ENCODE data around the gene NEBL. TPM values are rescaled to one million over a fixed set of nuclear protein-coding genes. Genes with fewer than 3 reads are reported as not detected.

Gene NEBL
- total and polyA plus RNA-seq, 4 donors: 0.18 to 4.3 (median 1.5) TPM

DNA sequence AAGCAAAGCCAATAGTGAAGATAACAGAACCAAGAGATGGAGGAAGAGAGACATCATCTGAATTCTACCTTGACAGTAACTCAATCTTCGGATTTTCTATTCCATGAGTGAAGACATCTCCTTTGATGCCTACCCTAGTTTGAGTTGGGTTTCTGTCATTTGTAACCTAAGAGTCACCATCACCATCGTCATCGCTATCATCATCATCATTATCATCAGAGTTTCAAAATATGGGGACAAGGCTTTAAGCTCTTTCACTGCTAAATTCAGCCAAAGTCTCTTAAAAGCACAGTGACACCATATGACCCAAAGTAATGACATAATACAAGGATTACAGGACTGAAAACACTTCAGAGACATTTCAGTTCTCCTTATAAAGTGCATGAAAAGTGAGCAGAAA lies 57.2 kb downstream of the NEBL start:
- Histone ChIP-seq H3K36me3 (ENCODE audit: control insufficient read depth in 1 of 2, insufficient read depth in 2 of 2, low read length in 1 of 2) (no peaks in the 10 kb centered on the region), H3K27me3 (ENCODE audit: control insufficient read depth in 1 of 2, insufficient read depth in 2 of 2, low read length in 1 of 2) (no peaks in the 10 kb centered on the region), H3K4me3 (ENCODE audit: low read length in 2 of 2) (no peak overlapping the region), H3K27ac (ENCODE audit: low read depth in 1 of 2, low read length in 2 of 2) (no peak overlapping the region), H3K9me3 (ENCODE audit: control insufficient read depth, low read length) (peaks cover 3% of the 10 kb centered on the region), H3K4me1 (ENCODE audit: control insufficient read depth in 1 of 2, insufficient read depth in 2 of 2, low read length in 2 of 2) (no peaks in the 10 kb centered on the region)
- intact Hi-C loops (cut with DNase I): no loop called here
- ATAC-seq (ENCODE audit: low FRiP score): no peak
- 96 to 98% methylated on average over 3 of the region's 3 CpGs for WGBS, 2 donors
- no peak for DNase-seq

GRCh38 chr10:20839141-20839540 lies 58.0 kb downstream of the NEBL start:
- H3K4me1 ChIP-seq (ENCODE audit: control insufficient read depth in 1 of 2, insufficient read depth in 2 of 2, low read length in 2 of 2): no peaks in the 10 kb centered on the region
- peaks cover 3% of the 10 kb centered on the region for H3K9me3 ChIP-seq (ENCODE audit: control insufficient read depth, low read length)
- no peaks in the 10 kb centered on the region for H3K36me3 ChIP-seq (ENCODE audit: control insufficient read depth in 1 of 2, insufficient read depth in 2 of 2, low read length in 1 of 2)
- H3K27ac ChIP-seq (ENCODE audit: low read depth in 1 of 2, low read length in 2 of 2): no peak overlapping the region
- 90% methylated on average over 4 of the region's 4 CpGs for WGBS, 2 donors
- ATAC-seq (ENCODE audit: low FRiP score): no peak
- intact Hi-C loops (cut with DNase I): no loop called here
- no peak overlapping the region for H3K4me3 ChIP-seq (ENCODE audit: low read length in 2 of 2)
- no peaks in the 10 kb centered on the region for H3K27me3 ChIP-seq (ENCODE audit: control insufficient read depth in 1 of 2, insufficient read depth in 2 of 2, low read length in 1 of 2)
- no peak for DNase-seq

DNA sequence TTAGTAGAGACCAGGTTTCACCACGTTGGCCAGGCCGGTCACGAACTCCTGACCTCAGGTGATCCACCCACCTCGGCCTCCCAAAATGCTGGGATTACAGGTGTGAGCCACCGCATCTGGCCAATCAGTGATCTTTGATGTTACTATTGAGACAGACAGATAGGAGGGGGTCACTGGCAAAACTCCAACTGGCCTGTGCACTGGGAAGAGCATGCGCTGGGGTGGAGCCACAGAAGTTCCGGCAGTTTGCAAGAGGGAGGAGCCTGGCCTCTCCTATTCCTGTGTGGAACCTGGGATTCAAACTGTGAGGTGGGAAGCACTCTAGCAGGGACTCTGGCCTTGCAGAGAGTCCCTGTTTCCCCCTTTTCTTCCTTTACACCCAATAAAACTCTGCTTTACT lies 60.7 kb downstream of the NEBL start:
- Histone ChIP-seq H3K27ac (ENCODE audit: low read depth in 1 of 2, low read length in 2 of 2) (no peak overlapping the region), H3K4me3 (ENCODE audit: low read length in 2 of 2) (no peak overlapping the region), H3K27me3 (ENCODE audit: control insufficient read depth in 1 of 2, insufficient read depth in 2 of 2, low read length in 1 of 2) (no peaks in the 10 kb centered on the region), H3K4me1 (ENCODE audit: control insufficient read depth in 1 of 2, insufficient read depth in 2 of 2, low read length in 2 of 2) (no peaks in the 10 kb centered on the region), H3K9me3 (ENCODE audit: control insufficient read depth, low read length) (peaks cover 3% of the 10 kb centered on the region), H3K36me3 (ENCODE audit: control insufficient read depth in 1 of 2, insufficient read depth in 2 of 2, low read length in 1 of 2) (no peaks in the 10 kb centered on the region)
- intact Hi-C loops (cut with DNase I): no loop called here
- ATAC-seq (ENCODE audit: low FRiP score): no peak
- no peak for DNase-seq
- 96 to 98% methylated on average over 7 of the region's 7 CpGs for WGBS, 2 donors

GRCh38 chr10:20835335-20835734 lies 61.8 kb downstream of the NEBL start:
- Histone ChIP-seq H3K4me1 (ENCODE audit: control insufficient read depth in 1 of 2, insufficient read depth in 2 of 2, low read length in 2 of 2) (no peaks in the 10 kb centered on the region), H3K4me3 (ENCODE audit: low read length in 2 of 2) (no peak overlapping the region), H3K27me3 (ENCODE audit: control insufficient read depth in 1 of 2, insufficient read depth in 2 of 2, low read length in 1 of 2) (no peaks in the 10 kb centered on the region), H3K36me3 (ENCODE audit: control insufficient read depth in 1 of 2, insufficient read depth in 2 of 2, low read length in 1 of 2) (no peaks in the 10 kb centered on the region), H3K27ac (ENCODE audit: low read depth in 1 of 2, low read length in 2 of 2) (no peak overlapping the region), H3K9me3 (ENCODE audit: control insufficient read depth, low read length) (peaks cover 3% of the 10 kb centered on the region)
- WGBS, 2 donors: 22 to 29% methylated on average over 4 of the region's 4 CpGs
- DNase-seq (no peak), ATAC-seq (ENCODE audit: low FRiP score) (no peak)
- intact Hi-C loops (cut with DNase I): no loop called here

- intact Hi-C loops (cut with DNase I): no loop called here
- Histone ChIP-seq H3K9me3 (ENCODE audit: control insufficient read depth, low read length) (peaks cover 3% of the 10 kb centered on the region), H3K27me3 (ENCODE audit: control insufficient read depth in 1 of 2, insufficient read depth in 2 of 2, low read length in 1 of 2) (no peaks in the 10 kb centered on the region), H3K4me3 (ENCODE audit: low read length in 2 of 2) (no peak overlapping the region), H3K36me3 (ENCODE audit: control insufficient read depth in 1 of 2, insufficient read depth in 2 of 2, low read length in 1 of 2) (no peaks in the 10 kb centered on the region), H3K4me1 (ENCODE audit: control insufficient read depth in 1 of 2, insufficient read depth in 2 of 2, low read length in 2 of 2) (no peaks in the 10 kb centered on the region), H3K27ac (ENCODE audit: low read depth in 1 of 2, low read length in 2 of 2) (no peak overlapping the region)
- no peak for ATAC-seq (ENCODE audit: low FRiP score)
- WGBS, 2 donors: 25 to 26% methylated on average over 2 of the region's 2 CpGs
- DNase-seq: no peak
Measured at GRCh38 chr10:20834825-20835224, 62.3 kb downstream of the NEBL start.

- intact Hi-C loops (cut with DNase I): no loop called here
- Histone ChIP-seq H3K27ac (ENCODE audit: low read depth in 1 of 2, low read length in 2 of 2) (no peak overlapping the region), H3K36me3 (ENCODE audit: control insufficient read depth in 1 of 2, insufficient read depth in 2 of 2, low read length in 1 of 2) (no peaks in the 10 kb centered on the region), H3K4me1 (ENCODE audit: control insufficient read depth in 1 of 2, insufficient read depth in 2 of 2, low read length in 2 of 2) (no peaks in the 10 kb centered on the region), H3K27me3 (ENCODE audit: control insufficient read depth in 1 of 2, insufficient read depth in 2 of 2, low read length in 1 of 2) (no peaks in the 10 kb centered on the region), H3K9me3 (ENCODE audit: control insufficient read depth, low read length) (no peaks in the 10 kb centered on the region), H3K4me3 (ENCODE audit: low read length in 2 of 2) (no peak overlapping the region)
- ATAC-seq (ENCODE audit: low FRiP score) (no peak), DNase-seq (no peak)
- 96 to 99% methylated on average over 4 of the region's 4 CpGs for WGBS, 2 donors
Measured at GRCh38 chr10:20822825-20823224, 74.3 kb downstream of the NEBL start.

DNA sequence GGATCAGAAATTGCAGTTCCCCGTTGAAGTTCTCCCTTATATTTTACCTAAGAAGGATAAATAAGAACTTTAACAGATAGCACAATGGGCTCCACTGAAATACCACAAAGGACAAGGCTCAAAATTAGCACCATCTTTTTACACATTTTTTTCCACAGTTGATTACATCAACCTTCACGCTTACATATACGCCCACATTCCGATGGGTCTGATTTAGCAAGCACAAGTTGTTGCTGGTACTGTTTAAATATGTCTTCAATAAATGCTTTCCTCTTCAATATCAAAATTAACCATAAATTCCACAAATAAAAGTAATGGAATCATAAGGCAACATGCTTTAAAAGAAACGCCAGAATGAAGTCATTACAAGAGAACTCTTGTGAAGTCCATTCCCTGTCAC lies 79.5 kb downstream of the NEBL start:
- Histone ChIP-seq H3K4me1 (ENCODE audit: control insufficient read depth in 1 of 2, insufficient read depth in 2 of 2, low read length in 2 of 2) (no peaks in the 10 kb centered on the region), H3K27me3 (ENCODE audit: control insufficient read depth in 1 of 2, insufficient read depth in 2 of 2, low read length in 1 of 2) (no peaks in the 10 kb centered on the region), H3K9me3 (ENCODE audit: control insufficient read depth, low read length) (no peaks in the 10 kb centered on the region), H3K4me3 (ENCODE audit: low read length in 2 of 2) (no peak overlapping the region), H3K36me3 (ENCODE audit: control insufficient read depth in 1 of 2, insufficient read depth in 2 of 2, low read length in 1 of 2) (no peaks in the 10 kb centered on the region), H3K27ac (ENCODE audit: low read depth in 1 of 2, low read length in 2 of 2) (no peak overlapping the region)
- ATAC-seq (ENCODE audit: low FRiP score) (no peak), DNase-seq (no peak)
- WGBS, 2 donors: 90 to 93% methylated on average over 5 of the region's 5 CpGs
- intact Hi-C loops (cut with DNase I): no loop called here

DNA sequence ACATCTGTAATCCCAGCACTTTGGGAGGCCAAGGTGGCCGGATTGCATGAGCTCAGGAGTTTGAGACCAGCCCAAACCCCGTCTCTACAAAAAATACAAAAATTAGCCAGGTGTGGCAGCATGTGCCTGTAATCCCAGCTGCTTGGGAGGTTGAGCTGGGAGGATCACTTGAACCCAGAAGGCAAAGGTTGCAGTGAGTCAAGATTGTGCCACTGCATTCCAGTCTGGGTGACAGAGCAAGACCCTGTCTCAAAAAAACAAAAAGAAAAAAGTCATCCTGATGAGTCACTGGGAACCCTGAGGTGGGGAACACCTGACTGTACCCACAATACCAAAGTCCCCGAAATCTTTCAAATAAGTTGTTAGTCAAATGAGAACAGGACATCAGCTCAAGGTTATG lies 80.0 kb downstream of the NEBL start:
- Histone ChIP-seq H3K4me1 (ENCODE audit: control insufficient read depth in 1 of 2, insufficient read depth in 2 of 2, low read length in 2 of 2) (no peaks in the 10 kb centered on the region), H3K27me3 (ENCODE audit: control insufficient read depth in 1 of 2, insufficient read depth in 2 of 2, low read length in 1 of 2) (no peaks in the 10 kb centered on the region), H3K9me3 (ENCODE audit: control insufficient read depth, low read length) (no peaks in the 10 kb centered on the region), H3K27ac (ENCODE audit: low read depth in 1 of 2, low read length in 2 of 2) (no peak overlapping the region), H3K4me3 (ENCODE audit: low read length in 2 of 2) (no peak overlapping the region), H3K36me3 (ENCODE audit: control insufficient read depth in 1 of 2, insufficient read depth in 2 of 2, low read length in 1 of 2) (no peaks in the 10 kb centered on the region)
- intact Hi-C loops (cut with DNase I): no loop called here
- DNase-seq: no peak
- no peak for ATAC-seq (ENCODE audit: low FRiP score)
- WGBS, 2 donors: 95 to 96% methylated on average over 3 of the region's 3 CpGs

GRCh38 chr10:20814116-20814515 lies 83.0 kb downstream of the NEBL start:
- DNase-seq (no peak), ATAC-seq (ENCODE audit: low FRiP score) (no peak)
- WGBS, 2 donors: 97 to 98% methylated on average over 5 of the region's 5 CpGs
- peaks cover 0 to 1% of the 10 kb centered on the region in 2 donors for H3K4me1 ChIP-seq (ENCODE audit: control insufficient read depth in 1 of 2, insufficient read depth in 2 of 2, low read length in 2 of 2)
- H3K27me3 ChIP-seq (ENCODE audit: control insufficient read depth in 1 of 2, insufficient read depth in 2 of 2, low read length in 1 of 2): no peaks in the 10 kb centered on the region
- H3K9me3 ChIP-seq (ENCODE audit: control insufficient read depth, low read length): no peaks in the 10 kb centered on the region
- intact Hi-C loops (cut with DNase I): no loop called here
- H3K4me3 ChIP-seq (ENCODE audit: low read length in 2 of 2): no peak overlapping the region
- no peaks in the 10 kb centered on the region for H3K36me3 ChIP-seq (ENCODE audit: control insufficient read depth in 1 of 2, insufficient read depth in 2 of 2, low read length in 1 of 2)
- no peak overlapping the region for H3K27ac ChIP-seq (ENCODE audit: low read depth in 1 of 2, low read length in 2 of 2)
